ENCODE results near the gene SNRNP35.
"Not testable (repeated sequence)": the region's sequence is repeated elsewhere in the genome, so short reads cannot be mapped to it uniquely, and the experiment has no call there.

SNRNP35 gene

DNA sequence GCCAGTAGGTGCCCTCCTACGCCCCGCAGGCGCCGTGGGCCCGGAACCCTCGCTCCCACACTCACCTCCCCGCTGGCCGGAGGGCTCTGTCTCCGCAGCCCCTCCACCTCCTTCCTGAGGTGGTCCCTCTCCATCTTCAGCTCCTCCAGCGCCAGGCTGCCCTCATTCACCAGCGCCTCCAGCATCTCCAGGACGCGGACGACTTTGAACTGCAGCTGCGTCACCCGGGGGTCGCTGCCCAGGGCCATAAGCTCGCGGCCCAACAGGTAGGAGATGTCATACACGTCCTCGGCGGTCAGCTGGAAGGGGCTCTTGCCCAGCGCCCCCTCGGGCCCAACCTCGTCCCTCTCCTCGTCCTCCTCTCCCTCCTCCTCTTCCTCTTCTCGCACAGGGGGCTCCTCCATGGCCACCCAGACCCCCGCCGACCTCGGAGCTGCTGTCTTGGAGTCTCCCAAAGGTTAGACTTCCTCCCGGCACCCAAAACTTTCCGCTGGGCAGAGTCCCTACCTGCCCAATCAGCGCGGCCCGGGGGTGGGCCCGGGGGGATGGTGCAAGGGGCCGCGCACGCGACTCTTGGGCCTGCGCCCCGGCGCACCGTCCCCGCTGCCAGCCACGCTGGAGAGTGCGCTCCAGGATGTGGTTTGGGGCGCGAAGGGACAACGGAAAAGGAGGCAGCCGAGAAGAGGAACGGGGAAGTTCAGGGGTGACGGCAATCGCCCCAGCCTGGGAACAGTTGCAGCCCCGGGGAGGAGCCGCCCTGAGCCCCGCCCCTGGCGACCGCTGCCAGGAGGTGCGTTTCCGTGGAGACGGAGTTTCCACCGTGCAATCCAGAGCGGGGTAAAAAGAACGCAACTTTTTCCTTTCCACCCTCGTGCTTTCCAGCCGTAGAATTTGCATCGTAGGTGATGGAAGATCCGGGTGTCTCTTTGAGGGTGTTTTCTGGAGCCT is 21.6 kb upstream of the SNRNP35 start, which contains the start of gene RILPL2:
RILPL2 (minus strand) TSS at position 668 of the 948 bp plus-strand sequence; CDS start at position 404, 264 bp downstream.
- TF ChIP-seq JUND (IDR thresholded peaks at IDR 0.05; ENCODE audit: low read depth) = no peak
- in situ Hi-C loops (cut with HindIII; ENCODE audit: low pct_unique_long_range_greater_than_20kb, low sequenced_read_pairs) = no loop called here
- DNase-seq (ENCODE audit: low read depth in 1 of 2, low spot score in 1 of 2) = peak; percentile 90 to 92

GRCh38 chr12:123441523-123442164 is 16.3 kb upstream of the SNRNP35 start:
- DNase-seq (ENCODE audit: low read depth in 1 of 2, low spot score in 1 of 2) = no peak
- in situ Hi-C loops (cut with HindIII; ENCODE audit: low pct_unique_long_range_greater_than_20kb, low sequenced_read_pairs) = no loop called here
- no peak for TF ChIP-seq JUND (IDR thresholded peaks at IDR 0.05; ENCODE audit: low read depth)

GRCh38 chr12:123442774-123443173 is 15.2 kb upstream of the SNRNP35 start:
- no peak for TF ChIP-seq JUND (IDR thresholded peaks at IDR 0.05; ENCODE audit: low read depth)
- in situ Hi-C loops (cut with HindIII; ENCODE audit: low pct_unique_long_range_greater_than_20kb, low sequenced_read_pairs) = no loop called here
- DNase-seq (ENCODE audit: low read depth in 1 of 2, low spot score in 1 of 2) = no peak

- DNase-seq (ENCODE audit: low read depth in 1 of 2, low spot score in 1 of 2) = no peak
- in situ Hi-C loops (cut with HindIII; ENCODE audit: low pct_unique_long_range_greater_than_20kb, low sequenced_read_pairs) = no loop called here
- no peak for TF ChIP-seq JUND (IDR thresholded peaks at IDR 0.05; ENCODE audit: low read depth)
Observed at GRCh38 chr12:123444092-123445026, 13.6 kb upstream of the SNRNP35 start.

DNA sequence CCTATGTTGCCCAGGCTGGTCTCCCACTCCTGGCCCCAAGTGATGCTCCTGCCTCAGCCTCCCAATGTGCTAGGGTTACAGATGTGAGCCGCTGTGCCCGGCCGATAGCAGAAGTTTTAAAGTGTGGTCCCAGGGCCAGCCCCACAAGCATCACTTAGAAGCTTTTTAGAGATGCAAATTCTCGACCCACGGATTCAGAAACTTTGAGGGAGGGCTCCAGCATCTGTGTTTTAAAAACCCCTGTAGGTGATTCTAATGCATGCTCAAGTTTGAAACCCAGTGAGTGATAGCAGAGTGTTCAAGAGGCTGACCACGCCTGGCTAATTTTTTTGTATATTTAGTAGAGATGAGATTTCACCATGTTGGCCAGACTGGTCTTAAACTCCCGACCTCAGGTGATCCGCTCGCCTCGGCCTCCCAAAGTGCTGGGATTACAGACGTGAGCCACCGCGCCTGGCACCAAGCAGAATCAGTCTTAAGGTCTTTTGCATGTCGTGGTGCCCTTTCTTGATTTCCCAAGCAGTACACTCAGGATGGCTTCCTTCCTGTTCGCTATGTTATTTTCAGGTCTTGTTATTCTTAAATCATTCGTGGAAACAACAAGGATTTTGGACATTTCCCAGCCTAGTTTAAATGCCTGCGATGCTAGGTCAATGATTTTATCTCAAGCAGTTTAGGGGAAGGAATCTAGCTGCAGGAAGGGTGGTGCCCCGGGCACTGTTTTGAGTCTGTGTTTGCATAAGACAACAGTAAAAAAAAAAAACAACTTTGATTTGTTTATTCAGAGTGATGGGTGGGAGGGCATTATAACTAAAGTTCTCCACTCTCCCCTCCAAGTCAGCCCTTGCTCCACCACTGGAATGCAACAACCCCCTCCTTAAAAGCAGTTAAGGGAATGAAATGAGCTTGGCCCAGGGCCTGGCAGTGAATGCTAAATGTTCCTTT is 12.3 kb upstream of the SNRNP35 start:
- DNase-seq (ENCODE audit: low read depth in 1 of 2, low spot score in 1 of 2) = peak in 1 of 2 experiments; percentile 91
- in situ Hi-C loops (cut with HindIII; ENCODE audit: low pct_unique_long_range_greater_than_20kb, low sequenced_read_pairs) = no loop called here

GRCh38 chr12:123446333-123446713 is 11.6 kb upstream of the SNRNP35 start:
- in situ Hi-C loops (cut with HindIII; ENCODE audit: low pct_unique_long_range_greater_than_20kb, low sequenced_read_pairs) = no loop called here
- no peak for TF ChIP-seq JUND (IDR thresholded peaks at IDR 0.05; ENCODE audit: low read depth)
- DNase-seq (ENCODE audit: low read depth in 1 of 2, low spot score in 1 of 2) = no peak

More for the DNA sequence above, 12.3 kb upstream of the SNRNP35 start:
- peak; percentile 75 for TF ChIP-seq JUND (IDR thresholded peaks at IDR 0.05; ENCODE audit: low read depth)

DNA sequence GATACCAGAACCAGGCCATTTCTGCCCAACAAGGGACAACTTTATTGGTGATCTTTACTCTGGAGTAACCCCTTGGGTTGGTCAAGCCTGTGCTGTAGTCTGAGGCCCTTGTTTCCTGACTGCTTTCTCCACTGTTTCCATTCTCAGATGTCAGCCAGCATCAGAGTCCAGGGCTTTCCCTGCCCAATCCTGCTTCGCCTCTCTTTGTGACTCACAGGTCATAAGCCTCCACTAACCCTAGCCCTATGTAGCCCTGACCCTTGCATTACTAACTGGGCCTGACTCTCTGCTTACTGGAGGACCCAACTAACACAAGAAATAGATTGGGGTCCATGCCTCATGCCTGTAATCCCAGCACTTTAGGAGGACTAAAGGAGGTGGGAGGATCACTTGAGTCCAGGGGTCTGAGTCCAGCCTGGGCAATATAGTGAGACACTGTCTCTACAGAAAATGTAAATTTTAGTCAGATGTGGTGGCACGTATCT is 8.6 kb upstream of the SNRNP35 start:
- in situ Hi-C loops (cut with HindIII; ENCODE audit: low pct_unique_long_range_greater_than_20kb, low sequenced_read_pairs) = no loop called here
- TF ChIP-seq JUND (IDR thresholded peaks at IDR 0.05; ENCODE audit: low read depth) = no peak
- DNase-seq (ENCODE audit: low read depth in 1 of 2, low spot score in 1 of 2) = no peak

DNA sequence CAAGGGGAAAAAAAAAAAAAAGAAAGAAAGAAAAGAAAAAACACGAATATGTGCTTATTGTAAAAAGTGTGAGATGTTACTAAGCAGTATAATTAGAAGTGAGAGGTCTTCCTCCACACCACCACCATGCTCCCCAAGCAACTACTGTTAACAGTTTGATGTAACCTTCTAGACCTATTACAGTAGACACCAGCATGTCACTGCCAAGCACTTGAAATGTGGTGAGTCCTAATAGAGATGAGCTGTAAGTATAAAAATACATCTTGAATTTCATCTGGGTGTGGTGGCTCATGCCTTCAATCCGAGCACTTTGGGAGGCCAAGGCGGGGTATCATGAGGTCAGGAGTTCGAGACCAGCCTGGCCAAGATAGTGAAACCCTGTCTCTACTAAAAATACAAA is 8.1 kb upstream of the SNRNP35 start:
- TF ChIP-seq JUND (IDR thresholded peaks at IDR 0.05; ENCODE audit: low read depth) = no peak
- in situ Hi-C loops (cut with HindIII; ENCODE audit: low pct_unique_long_range_greater_than_20kb, low sequenced_read_pairs) = no loop called here
- DNase-seq (ENCODE audit: low read depth in 1 of 2, low spot score in 1 of 2) = no peak

DNA sequence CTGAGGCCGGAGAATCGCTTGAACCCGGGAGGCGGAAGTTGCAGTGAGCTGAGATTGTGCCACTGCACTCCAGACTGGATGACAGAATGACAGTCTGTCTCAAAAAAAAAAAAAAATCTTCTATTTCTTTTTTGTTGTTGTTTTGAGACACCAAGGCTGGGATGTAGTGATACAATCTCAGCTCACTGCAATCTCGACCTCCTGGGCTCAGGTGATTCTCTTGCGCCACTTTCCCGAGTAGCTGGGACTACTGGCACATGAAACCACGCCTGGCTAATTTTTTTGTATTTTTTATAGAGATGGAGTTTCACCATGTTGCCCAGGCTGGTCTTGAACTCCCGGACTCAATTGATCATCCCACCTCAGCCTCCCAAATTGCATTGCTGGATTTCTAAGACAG is 7.3 kb upstream of the SNRNP35 start:
- DNase-seq (ENCODE audit: low read depth in 1 of 2, low spot score in 1 of 2) = no peak
- no peak for TF ChIP-seq JUND (IDR thresholded peaks at IDR 0.05; ENCODE audit: low read depth)
- in situ Hi-C loops (cut with HindIII; ENCODE audit: low pct_unique_long_range_greater_than_20kb, low sequenced_read_pairs) = no loop called here

DNA sequence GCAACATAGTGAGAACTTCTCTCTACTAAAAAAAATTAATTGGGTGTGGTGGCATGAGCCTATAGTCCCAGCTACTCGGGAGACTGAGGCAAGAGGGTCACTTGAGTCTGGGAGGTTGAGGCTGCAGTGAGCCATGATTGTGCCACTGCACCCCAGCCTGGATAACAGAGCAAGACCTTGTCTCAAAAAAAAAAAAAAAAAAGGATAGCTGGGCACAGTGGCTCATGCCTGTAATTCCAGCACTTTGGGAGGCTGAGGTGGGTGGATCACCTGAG is 5.7 kb upstream of the SNRNP35 start:
- DNase-seq (ENCODE audit: low read depth in 1 of 2, low spot score in 1 of 2); in situ Hi-C loops (cut with HindIII; ENCODE audit: low pct_unique_long_range_greater_than_20kb, low sequenced_read_pairs): not testable (repeated sequence)

- in situ Hi-C loops (cut with HindIII; ENCODE audit: low pct_unique_long_range_greater_than_20kb, low sequenced_read_pairs) = no loop called here
Observed at GRCh38 chr12:123453165-123453564, 4.8 kb upstream of the SNRNP35 start.

GRCh38 chr12:123463174-123463573 is 5.2 kb downstream of the SNRNP35 start:
- in situ Hi-C loops (cut with HindIII; ENCODE audit: low pct_unique_long_range_greater_than_20kb, low sequenced_read_pairs); DNase-seq (ENCODE audit: low read depth in 1 of 2, low spot score in 1 of 2): not testable (repeated sequence)

More at GRCh38 chr12:123453165-123453564, 4.8 kb upstream of the SNRNP35 start:
- DNase-seq (ENCODE audit: low read depth in 1 of 2, low spot score in 1 of 2) = no peak
- TF ChIP-seq JUND (IDR thresholded peaks at IDR 0.05; ENCODE audit: low read depth) = no peak

Data from T47D (cell line).